ENCODE measurements around the gene PLPPR3.

Gene PLPPR3

GRCh38 chr19:808423-808775 lies 13.4 kb downstream of the PLPPR3 start:
- no peak overlapping the region for H3K27ac ChIP-seq
- TF ChIP-seq CTCF (IDR thresholded peaks at IDR 0.05), result no peak
- DNase-seq (ENCODE audit: low spot score), result no peak
- H3K4me3 ChIP-seq, result no peak overlapping the region

- H3K4me3 ChIP-seq, result no peak overlapping the region
- no peak overlapping the region for H3K27ac ChIP-seq
- TF ChIP-seq CTCF (IDR thresholded peaks at IDR 0.05), result no peak
- no peak for DNase-seq (ENCODE audit: low spot score)
These were observed 13.9 kb downstream of the PLPPR3 start for GRCh38 chr19:807627-808422.

- DNase-seq (ENCODE audit: low spot score), result no peak
- no peak overlapping the region for H3K27ac ChIP-seq
- H3K4me3 ChIP-seq, result no peak overlapping the region
- TF ChIP-seq CTCF (IDR thresholded peaks at IDR 0.05), result no peak
These were observed 14.8 kb downstream of the PLPPR3 start for GRCh38 chr19:806815-807421.

- no peak overlapping the region for H3K27ac ChIP-seq
- TF ChIP-seq CTCF (IDR thresholded peaks at IDR 0.05), result no peak
- no peak for DNase-seq (ENCODE audit: low spot score)
- no peak overlapping the region for H3K4me3 ChIP-seq
These were observed 15.9 kb downstream of the PLPPR3 start for GRCh38 chr19:805600-806550.

GRCh38 chr19:805166-805551 lies 16.6 kb downstream of the PLPPR3 start:
- DNase-seq (ENCODE audit: low spot score), result no peak
- no peak overlapping the region for H3K4me3 ChIP-seq
- no peak for TF ChIP-seq CTCF (IDR thresholded peaks at IDR 0.05)
- H3K27ac ChIP-seq, result no peak overlapping the region

- H3K27ac ChIP-seq, result no peak overlapping the region
- DNase-seq (ENCODE audit: low spot score), result no peak
- TF ChIP-seq CTCF (IDR thresholded peaks at IDR 0.05), result no peak
- no peak overlapping the region for H3K4me3 ChIP-seq
These were observed 17.2 kb downstream of the PLPPR3 start for GRCh38 chr19:804419-805165.

Measured in coronary artery (tissue), 2 donors.